Karpas-422 (cell line): Measurements from ENCODE around the gene PPM1L. TPM values are rescaled to one million over a fixed set of nuclear protein-coding genes. Genes with fewer than 3 reads are reported as not detected.

Source experiments
- DNase-seq: peaks from one replicate; pipeline ENCODE4 v3.0.0-alpha.2; 2015
- H2AFZ ChIP-seq: fragments of 200-600 bp; sonication (generic); 2 replicates; pipeline ENCODE4 v1.6.1; 2014; ENCODE audit warnings: antibody characterized with exemption, low read length, mixed read lengths
- H3K27ac ChIP-seq: fragments of 200-600 bp; sonication (generic); 2 replicates; pipeline ENCODE4 v1.5.1; 2014; ENCODE audit warnings: mild to moderate bottlenecking, low read length, moderate library complexity
- H3K27me3 ChIP-seq: fragments of 200-600 bp; sonication (generic); 2 replicates; pipeline ENCODE4 v1.6.1; 2014; ENCODE audit warnings: low read length, mixed read lengths
- H3K36me3 ChIP-seq: fragments of 200-600 bp; sonication (generic); 2 replicates; pipeline ENCODE4 v1.6.1; 2014; ENCODE audit warnings: low read length, mixed read lengths; ENCODE audit not compliant: insufficient read depth
- H3K4me1 ChIP-seq: fragments of 200-600 bp; sonication (generic); 2 replicates; pipeline ENCODE4 v1.6.1; 2014; ENCODE audit warnings: mild to moderate bottlenecking, low read length, mixed read lengths
- H3K4me2 ChIP-seq: fragments of 200-600 bp; sonication (generic); 2 replicates; pipeline ENCODE4 v1.6.1; 2014; ENCODE audit warnings: low read length, low read depth, mild to moderate bottlenecking; ENCODE audit not compliant: poor library complexity, severe bottlenecking
- H3K4me3 ChIP-seq: fragments of 200-600 bp; sonication (generic); 2 replicates; pipeline ENCODE4 v1.5.1; 2014; ENCODE audit warnings: mild to moderate bottlenecking, antibody characterized with exemption, low read length, mixed read lengths
- H3K79me2 ChIP-seq: fragments of 200-600 bp; sonication (generic); 2 replicates; pipeline ENCODE4 v1.6.1; 2014; ENCODE audit warnings: mild to moderate bottlenecking, low read length, mixed read lengths
- H3K9ac ChIP-seq: fragments of 200-600 bp; sonication (generic); 2 replicates; pipeline ENCODE4 v1.6.0; 2014; ENCODE audit warnings: low read length
- H3K9me2 ChIP-seq: fragments of 200-600 bp; sonication (generic), shearing (Covaris generic); replicated peaks from 2 replicates; pipeline ENCODE4 v1.6.0; 2014; ENCODE audit warnings: mild to moderate bottlenecking, low read length, moderate library complexity; ENCODE audit not compliant: insufficient read depth
- H3K9me3 ChIP-seq: fragments of 300-700, 200-600 bp; sonication (generic); 2 replicates; pipeline ENCODE4 v1.6.1; 2014; ENCODE audit warnings: low read length, mixed read lengths
- H4K20me1 ChIP-seq: fragments of 200-600 bp; sonication (generic); 2 replicates; pipeline ENCODE4 v1.6.1; 2014; ENCODE audit warnings: mild to moderate bottlenecking, antibody characterized with exemption, low read length, low read depth; ENCODE audit not compliant: insufficient read depth
- total RNA-seq: library from RNA; depleted of rRNA; stranded (reverse); fragments of >200 nt; shearing (Covaris generic); gene quantifications from 2 replicates; pipeline ENCODE4 v1.2.3, GENCODE V29; 2014; ENCODE audit warnings: low replicate concordance

The PPM1L gene
- total RNA-seq, 1 experiment from 2014 or later: 1.8 TPM

GRCh38 chr3:160771811-160772459 is 15.9 kb downstream of the PPM1L start:
- Histone ChIP-seq H3K79me2 (no peaks in the 10 kb centered on the region), H3K27ac (no peak overlapping the region), H3K4me2 (no peak overlapping the region), H3K36me3 (no peaks in the 10 kb centered on the region), H4K20me1 (no peaks in the 10 kb centered on the region), H3K9me3 (no peaks in the 10 kb centered on the region), H3K9ac (no peak overlapping the region), H3K4me3 (no peak overlapping the region), H3K4me1 (no peaks in the 10 kb centered on the region), H2AFZ (no peak overlapping the region), H3K27me3 (no peaks in the 10 kb centered on the region), H3K9me2 (no peaks in the 10 kb centered on the region)
- DNase-seq: no peak

GRCh38 chr3:160773722-160774121 is 17.7 kb downstream of the PPM1L start:
- Histone ChIP-seq H3K27me3 (no peaks in the 10 kb centered on the region), H3K9me2 (no peaks in the 10 kb centered on the region), H4K20me1 (no peaks in the 10 kb centered on the region), H3K4me1 (no peaks in the 10 kb centered on the region), H3K79me2 (no peaks in the 10 kb centered on the region), H3K4me3 (no peak overlapping the region), H3K4me2 (no peak overlapping the region), H3K9me3 (no peaks in the 10 kb centered on the region), H3K27ac (no peak overlapping the region), H3K9ac (no peak overlapping the region), H3K36me3 (no peaks in the 10 kb centered on the region), H2AFZ (no peak overlapping the region)
- no peak for DNase-seq

- Histone ChIP-seq H3K4me2 (no peak overlapping the region), H3K27ac (no peak overlapping the region), H3K36me3 (no peaks in the 10 kb centered on the region), H3K4me3 (no peak overlapping the region), H4K20me1 (no peaks in the 10 kb centered on the region), H3K9me3 (no peaks in the 10 kb centered on the region), H3K4me1 (no peaks in the 10 kb centered on the region), H3K27me3 (no peaks in the 10 kb centered on the region), H3K9ac (no peak overlapping the region), H2AFZ (no peak overlapping the region), H3K79me2 (no peaks in the 10 kb centered on the region), H3K9me2 (no peaks in the 10 kb centered on the region)
- no peak for DNase-seq
Measured at GRCh38 chr3:160774172-160774571, 18.1 kb downstream of the PPM1L start.

GRCh38 chr3:160778480-160778879 is 22.4 kb downstream of the PPM1L start:
- Histone ChIP-seq H2AFZ (no peak overlapping the region), H3K4me2 (no peak overlapping the region), H3K4me1 (no peaks in the 10 kb centered on the region), H3K36me3 (no peaks in the 10 kb centered on the region), H3K9me3 (no peaks in the 10 kb centered on the region), H3K27me3 (no peaks in the 10 kb centered on the region), H4K20me1 (no peaks in the 10 kb centered on the region), H3K79me2 (no peaks in the 10 kb centered on the region), H3K9ac (no peak overlapping the region), H3K27ac (no peak overlapping the region), H3K4me3 (no peak overlapping the region), H3K9me2 (no peaks in the 10 kb centered on the region)
- DNase-seq: no peak

- Histone ChIP-seq H3K4me1 (no peaks in the 10 kb centered on the region), H3K9me3 (no peaks in the 10 kb centered on the region), H3K79me2 (no peaks in the 10 kb centered on the region), H4K20me1 (no peaks in the 10 kb centered on the region), H3K9me2 (no peaks in the 10 kb centered on the region), H3K4me3 (no peak overlapping the region), H3K27me3 (no peaks in the 10 kb centered on the region), H3K9ac (no peak overlapping the region), H2AFZ (no peak overlapping the region), H3K27ac (no peak overlapping the region), H3K36me3 (no peaks in the 10 kb centered on the region), H3K4me2 (no peak overlapping the region)
- DNase-seq: no peak
Measured at GRCh38 chr3:160779040-160779439, 23.0 kb downstream of the PPM1L start.

GRCh38 chr3:160780245-160780644 is 24.2 kb downstream of the PPM1L start:
- Histone ChIP-seq H3K9ac (no peak overlapping the region), H3K9me3 (no peaks in the 10 kb centered on the region), H3K9me2 (no peaks in the 10 kb centered on the region), H3K4me1 (no peaks in the 10 kb centered on the region), H3K4me2 (no peak overlapping the region), H3K79me2 (no peaks in the 10 kb centered on the region), H3K27ac (no peak overlapping the region), H4K20me1 (no peaks in the 10 kb centered on the region), H3K27me3 (no peaks in the 10 kb centered on the region), H3K36me3 (no peaks in the 10 kb centered on the region), H3K4me3 (no peak overlapping the region), H2AFZ (no peak overlapping the region)
- DNase-seq: no peak

- Histone ChIP-seq H3K4me1 (no peaks in the 10 kb centered on the region), H3K27me3 (no peaks in the 10 kb centered on the region), H3K9me3 (no peaks in the 10 kb centered on the region), H3K79me2 (no peaks in the 10 kb centered on the region), H3K9me2 (no peaks in the 10 kb centered on the region), H4K20me1 (no peaks in the 10 kb centered on the region), H3K9ac (no peak overlapping the region), H3K4me3 (no peak overlapping the region), H3K36me3 (no peaks in the 10 kb centered on the region), H2AFZ (no peak overlapping the region), H3K4me2 (no peak overlapping the region), H3K27ac (no peak overlapping the region)
- DNase-seq: no peak
Measured at GRCh38 chr3:160781402-160781801, 25.4 kb downstream of the PPM1L start.

GRCh38 chr3:160781863-160782262 is 25.8 kb downstream of the PPM1L start:
- Histone ChIP-seq H3K9me3 (no peaks in the 10 kb centered on the region), H3K27me3 (no peaks in the 10 kb centered on the region), H3K4me1 (no peaks in the 10 kb centered on the region), H3K27ac (no peak overlapping the region), H3K79me2 (no peaks in the 10 kb centered on the region), H3K9me2 (no peaks in the 10 kb centered on the region), H3K4me3 (no peak overlapping the region), H3K4me2 (no peak overlapping the region), H4K20me1 (no peaks in the 10 kb centered on the region), H3K36me3 (no peaks in the 10 kb centered on the region), H3K9ac (no peak overlapping the region), H2AFZ (no peak overlapping the region)
- no peak for DNase-seq

- no peak overlapping the region for H2AFZ ChIP-seq
- no peaks in the 10 kb centered on the region for H3K9me3 ChIP-seq
- no peak overlapping the region for H3K27ac ChIP-seq
- H3K36me3 ChIP-seq: no peaks in the 10 kb centered on the region
- H3K4me2 ChIP-seq: no peak overlapping the region
- no peaks in the 10 kb centered on the region for H3K27me3 ChIP-seq
- no peak overlapping the region for H3K9ac ChIP-seq
- H3K4me1 ChIP-seq: no peaks in the 10 kb centered on the region
- H3K9me2 ChIP-seq: no peaks in the 10 kb centered on the region
- no peak overlapping the region for H3K4me3 ChIP-seq
- no peaks in the 10 kb centered on the region for H3K79me2 ChIP-seq
- DNase-seq: no peak
- H4K20me1 ChIP-seq: no peaks in the 10 kb centered on the region
Measured at GRCh38 chr3:160784853-160785252, 28.8 kb downstream of the PPM1L start.
